H1 (cell line): ENCODE measurements around the gene FASLG. TPM values are rescaled to one million over a fixed set of nuclear protein-coding genes. Genes with fewer than 3 reads are reported as not detected.

ENCODE experiments used
- CTCF ChIA-PET: fragments of 300-600 bp; sonication (Branson Sonifier 250); formaldehyde crosslinking; loops from one replicate; lab custom pipeline; 2021; ENCODE audit not compliant: partially characterized antibody; lab: Charles Lee
- POLR2A ChIA-PET: fragments of 300-600 bp; sonication (Branson Sonifier 250); formaldehyde crosslinking; loops from one replicate; lab custom pipeline; 2021; ENCODE audit warnings: inconsistent platforms; ENCODE audit not compliant: partially characterized antibody; lab: Charles Lee
- DNase-seq, 2 experiments: peaks; one replicate each; pipeline versions ENCODE4 v3.0.0 to v3.0.0-alpha.2; 2010 to 2022; ENCODE audit warnings: low spot score in 2 of 2, low read depth in 1 of 2, mixed read lengths in 1 of 2
- FAIRE-seq: peaks from 2 replicates; lab custom pipeline; 2011; peaks lifted over from hg19 to GRCh38; lab: Jason Lieb, UNC
- H2AFZ ChIP-seq: 2 replicates; pipeline ENCODE4 v1.8.1; 2012; ENCODE audit warnings: low read length, inconsistent platforms
- H2AK5ac ChIP-seq: 2 replicates; pipeline ENCODE4 v1.6.1; 2013; ENCODE audit warnings: low read depth, low read length
- H2BK120ac ChIP-seq: replicated peaks from 2 replicates; pipeline ENCODE3; 2013; ENCODE audit warnings: low read depth, low read length, inconsistent platforms
- H2BK12ac ChIP-seq: 2 replicates; pipeline ENCODE4 v1.6.1; 2013; ENCODE audit warnings: low read depth, low read length
- H2BK15ac ChIP-seq: 2 replicates; pipeline ENCODE4 v1.6.1; 2013; ENCODE audit warnings: low read length
- H2BK20ac ChIP-seq: 2 replicates; pipeline ENCODE4 v1.6.1; 2013; ENCODE audit warnings: low read length
- H2BK5ac ChIP-seq: 2 replicates; pipeline ENCODE4 v1.6.1; 2013; ENCODE audit warnings: low read depth, low read length
- H3K14ac ChIP-seq: 2 replicates; pipeline ENCODE4 v1.6.1; 2013; ENCODE audit warnings: inconsistent platforms; ENCODE audit not compliant: insufficient read length
- H3K18ac ChIP-seq: 2 replicates; pipeline ENCODE4 v1.6.1; 2013; ENCODE audit warnings: low read length; ENCODE audit errors: extremely low read depth
- H3K23ac ChIP-seq: 2 replicates; pipeline ENCODE4 v1.6.1; 2013; ENCODE audit warnings: inconsistent platforms; ENCODE audit not compliant: insufficient read length
- H3K23me2 ChIP-seq: 2 replicates; pipeline ENCODE4 v1.6.1; 2013; ENCODE audit warnings: low read depth, low read length
- H3K27ac ChIP-seq: 2 replicates; pipeline ENCODE4 v1.6.1; 2011; ENCODE audit warnings: low read depth, low read length, inconsistent platforms
- H3K27me3 ChIP-seq, 4 experiments: replicated peaks in 1 of 4; 1 replicate in 1 of 4; 2 replicates in 3 of 4; pipeline versions ENCODE4 v1.6.1 to v1.8.1; 2011 to 2013; ENCODE audit warnings: low read length in 3 of 4, mild to moderate bottlenecking in 3 of 4, inconsistent platforms in 2 of 4, mixed read lengths in 2 of 4, moderate library complexity in 1 of 4; ENCODE audit not compliant: control insufficient read depth in 3 of 4, insufficient read depth in 3 of 4; ENCODE audit errors: extremely low read depth in 1 of 4
- H3K36me3 ChIP-seq, 4 experiments: 2 replicates each; pipeline versions ENCODE4 v1.6.1 to v1.8.1; 2011 to 2013; ENCODE audit warnings: mild to moderate bottlenecking in 4 of 4, low read length in 3 of 4, moderate library complexity in 2 of 4, control low read depth in 1 of 4, inconsistent platforms in 1 of 4; ENCODE audit not compliant: insufficient read depth in 4 of 4, control insufficient read depth in 2 of 4
- H3K4ac ChIP-seq: replicated peaks from 2 replicates; pipeline ENCODE3; 2013; ENCODE audit warnings: low read length, low read depth, mixed read lengths, inconsistent platforms; ENCODE audit not compliant: insufficient read length
- H3K4me1 ChIP-seq, 4 experiments: replicated peaks in 1 of 4; 1 replicate in 1 of 4; 2 replicates in 3 of 4; pipeline versions ENCODE4 v1.6.1 to v1.8.1; 2011 to 2013; ENCODE audit warnings: low read length in 3 of 4, inconsistent platforms in 2 of 4, mixed read lengths in 1 of 4; ENCODE audit not compliant: insufficient read depth in 4 of 4, control insufficient read depth in 3 of 4
- H3K4me2 ChIP-seq, 2 experiments: 2 replicates each; pipeline versions ENCODE4 v1.6.1 to v1.8.1; 2011 to 2013; ENCODE audit warnings: low read depth in 2 of 2, low read length in 2 of 2, control low read depth in 1 of 2, inconsistent platforms in 1 of 2, mild to moderate bottlenecking in 1 of 2; ENCODE audit not compliant: insufficient read depth in 1 of 2
- H3K4me3 ChIP-seq, 4 experiments: fragments of 200-600, 300-600 bp in 1 of 4; sonication (generic), shearing (Covaris generic), sonication (Bioruptor Twin) in 1 of 4; 2 replicates each; pipeline versions ENCODE4 v1.5.1 to v1.8.1; 2011 to 2016; ENCODE audit warnings: low read length in 4 of 4, low read depth in 3 of 4, control low read depth in 2 of 4, inconsistent platforms in 2 of 4, mild to moderate bottlenecking in 2 of 4, mixed read lengths in 1 of 4, moderate library complexity in 1 of 4; ENCODE audit not compliant: insufficient read depth in 2 of 4; ENCODE audit errors: extremely low read depth in 1 of 4
- H3K56ac ChIP-seq: replicated peaks from 2 replicates; pipeline ENCODE3; 2013; ENCODE audit warnings: low read depth, mild to moderate bottlenecking, mixed read lengths, low read length, inconsistent platforms; ENCODE audit not compliant: insufficient read length
- H3K79me1 ChIP-seq: 2 replicates; pipeline ENCODE4 v1.6.1; 2013; ENCODE audit warnings: low read depth, low read length, control low read depth
- H3K79me2 ChIP-seq, 2 experiments: 2 replicates each; pipeline versions ENCODE4 v1.6.1 to v1.8.1; 2012 to 2013; ENCODE audit warnings: low read length in 2 of 2, mild to moderate bottlenecking in 2 of 2, inconsistent platforms in 1 of 2; ENCODE audit not compliant: insufficient read depth in 2 of 2, control insufficient read depth in 1 of 2
- H3K9ac ChIP-seq, 4 experiments: replicated peaks in 1 of 4; 1 replicate in 1 of 4; 2 replicates in 3 of 4; pipeline versions ENCODE4 v1.6.1 to v1.8.1; 2011 to 2013; ENCODE audit warnings: low read depth in 3 of 4, low read length in 3 of 4, control low read depth in 2 of 4, mild to moderate bottlenecking in 2 of 4, moderate library complexity in 2 of 4, inconsistent platforms in 1 of 4; ENCODE audit errors: extremely low read depth in 1 of 4
- H3K9me3 ChIP-seq, 2 experiments: 2 replicates each; pipeline versions ENCODE4 v1.6.1 to v1.8.1; 2012 to 2013; ENCODE audit warnings: mild to moderate bottlenecking in 2 of 2, moderate library complexity in 2 of 2, control low read depth in 1 of 2, inconsistent platforms in 1 of 2, low read depth in 1 of 2, low read length in 1 of 2, mixed read lengths in 1 of 2; ENCODE audit not compliant: insufficient read depth in 2 of 2
- H4K20me1 ChIP-seq, 2 experiments: replicated peaks in 1 of 2; 2 replicates each; pipeline versions ENCODE3 to v1.8.1; 2011 to 2013; ENCODE audit warnings: inconsistent platforms in 2 of 2, low read length in 2 of 2, mild to moderate bottlenecking in 1 of 2; ENCODE audit not compliant: insufficient read depth in 2 of 2, control insufficient read depth in 1 of 2
- H4K5ac ChIP-seq: 2 replicates; pipeline ENCODE4 v1.6.1; 2013; ENCODE audit warnings: low read length, low read depth, mixed read lengths, inconsistent platforms; ENCODE audit not compliant: insufficient read length
- H4K8ac ChIP-seq: 2 replicates; pipeline ENCODE4 v1.8.0; 2013; ENCODE audit warnings: mild to moderate bottlenecking, moderate library complexity, low read length, inconsistent platforms; ENCODE audit not compliant: insufficient read depth; ENCODE audit errors: extremely low read depth
- H4K91ac ChIP-seq: replicated peaks from 2 replicates; pipeline ENCODE3; 2013; ENCODE audit warnings: low read length, mixed read lengths, inconsistent platforms; ENCODE audit not compliant: insufficient read length
- CBX8 ChIP-seq: fragments of 300-800, 300-1000 bp; sonication (generic); IDR thresholded peaks from 2 replicates; pipeline ENCODE4 v1.7.1; 2016; ENCODE audit warnings: low read depth, low read length, borderline replicate concordance
- CEBPB ChIP-seq: IDR thresholded peaks from 2 replicates; pipeline ENCODE4 v1.6.1; 2012; ENCODE audit warnings: low read depth, low read length
- CTBP2 ChIP-seq: IDR thresholded peaks from 2 replicates; pipeline ENCODE4 v1.7.0; 2011; ENCODE audit warnings: borderline replicate concordance, mild to moderate bottlenecking, moderate library complexity, mixed read lengths, low read length; ENCODE audit not compliant: insufficient read depth, insufficient read length
- GABPA ChIP-seq: IDR thresholded peaks from 2 replicates; pipeline ENCODE4 v1.6.1; 2011; ENCODE audit warnings: mild to moderate bottlenecking, low read length, moderate library complexity, borderline replicate concordance; ENCODE audit not compliant: insufficient read depth
- JUND ChIP-seq: IDR thresholded peaks from 2 replicates; pipeline ENCODE4 v1.6.1; 2011; ENCODE audit warnings: mild to moderate bottlenecking, improper control_type of control experiment, low read length
- RFX5 ChIP-seq: IDR thresholded peaks from 2 replicates; pipeline ENCODE4 v1.6.1; 2011; ENCODE audit warnings: low read depth, low read length, improper control_type of control experiment, borderline replicate concordance
- RNF2 ChIP-seq: fragments of 200-900, 300-1000 bp; sonication (generic); IDR thresholded peaks from 2 replicates; pipeline ENCODE4 v1.7.1; 2016; ENCODE audit warnings: borderline replicate concordance, low read depth, mild to moderate bottlenecking, antibody characterized with exemption, low read length; ENCODE audit not compliant: poor library complexity, severe bottlenecking; ENCODE audit errors: missing control alignments
- WGBS, 2 experiments: shearing (Covaris generic) in 1 of 2; methylation state at CpG; one replicate each; pipeline versions ENCODE4 v1.1.6 to v1.1.7; 2013 to 2015; ENCODE audit warnings: low lambda C conversion rate in 2 of 2, mixed read lengths in 2 of 2, inconsistent platforms in 1 of 2, low coverage in 1 of 2, missing lambda C conversion rate in 1 of 2; ENCODE audit not compliant: insufficient replicate concordance in 2 of 2, insufficient coverage in 1 of 2, insufficient read length in 1 of 2; ENCODE audit errors: extremely low coverage in 1 of 2, missing lambda C conversion rate in 1 of 2; 5-methylcytosine and 5-hydroxymethylcytosine counted together
- polyA plus RNA-seq, 7 experiments: library from polyadenylated mRNA; depleted of rRNA in 3 of 7; stranded (reverse) in 5 of 7; unstranded in 2 of 7; fragments of >200 nt in 5 of 7; fragments of 200-250 nt in 2 of 7; gene quantifications; 1 replicate in 5 of 7; 2 replicates in 1 of 7; 4 replicates in 1 of 7; pipeline versions ENCODE4 v1.2.1 to v1.2.3, GENCODE V29; 2011 to 2013; ENCODE audit warnings: missing spikeins in 2 of 7, mixed read lengths in 2 of 7
- total RNA-seq: library from RNA; stranded (reverse); fragmentation: NEBNext Ultra II Directional; extraction: Animal tissue kit (Norgen Biotek cat#: 25700); gene quantifications from 2 replicates; pipeline ENCODE4 v1.2.1, GENCODE V29; 2021
- TF ChIP-seq, protein P1 (sequence below): IDR thresholded peaks from 2 replicates; pipeline ENCODE4 v1.6.1; 2012; ENCODE audit warnings: low read length, inconsistent platforms

Gene FASLG
- total and polyA plus RNA-seq, 2 of the 8 experiments (the other 6 are each of a cell fraction or from before 2014, with no cell fraction given) = not detected

DNA sequence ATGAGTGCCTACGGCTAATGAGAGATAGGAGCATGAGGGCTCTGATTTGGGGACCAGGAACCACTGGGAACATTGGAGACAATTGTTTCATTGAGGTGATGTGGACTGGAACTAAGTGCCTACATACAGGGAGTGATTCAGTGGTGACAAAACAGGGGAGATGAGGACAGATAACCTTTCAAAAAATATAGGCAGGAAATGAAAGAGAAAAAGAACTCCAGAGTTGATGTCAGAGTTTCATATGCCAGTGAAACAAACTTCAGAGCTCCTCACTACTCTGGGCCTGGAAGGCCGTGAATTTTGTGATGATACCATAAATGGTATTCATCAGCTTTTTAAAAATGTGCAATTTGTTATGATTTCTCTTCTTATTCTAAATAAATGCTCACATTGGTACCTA lies 39.3 kb downstream of the FASLG start:
- H3K79me1 ChIP-seq = no peaks in the 10 kb centered on the region
- no peaks in the 10 kb centered on the region; the same call in 1 of the 2 replicates for H3K23me2 ChIP-seq
- H3K56ac ChIP-seq = no peak overlapping the region
- H2BK12ac ChIP-seq = no peak overlapping the region
- TF ChIP-seq RFX5 (no peak), CBX8 (no peak), CTBP2 (no peak), GABPA (no peak), JUND (no peak), RNF2 (no peak), CEBPB (no peak)
- TF ChIP-seq, protein P1, sequence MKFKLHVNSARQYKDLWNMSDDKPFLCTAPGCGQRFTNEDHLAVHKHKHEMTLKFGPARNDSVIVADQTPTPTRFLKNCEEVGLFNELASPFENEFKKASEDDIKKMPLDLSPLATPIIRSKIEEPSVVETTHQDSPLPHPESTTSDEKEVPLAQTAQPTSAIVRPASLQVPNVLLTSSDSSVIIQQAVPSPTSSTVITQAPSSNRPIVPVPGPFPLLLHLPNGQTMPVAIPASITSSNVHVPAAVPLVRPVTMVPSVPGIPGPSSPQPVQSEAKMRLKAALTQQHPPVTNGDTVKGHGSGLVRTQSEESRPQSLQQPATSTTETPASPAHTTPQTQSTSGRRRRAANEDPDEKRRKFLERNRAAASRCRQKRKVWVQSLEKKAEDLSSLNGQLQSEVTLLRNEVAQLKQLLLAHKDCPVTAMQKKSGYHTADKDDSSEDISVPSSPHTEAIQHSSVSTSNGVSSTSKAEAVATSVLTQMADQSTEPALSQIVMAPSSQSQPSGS = no peak
- no peak overlapping the region for H2BK5ac ChIP-seq
- 98% methylated on average over 2 of the region's 2 CpGs; no CpG with 5 or more reads in 1 of the 2 experiments for WGBS, 2 experiments
- H3K4ac ChIP-seq = no peak overlapping the region
- H3K4me3 ChIP-seq = no peak overlapping the region
- no peak overlapping the region for H4K8ac ChIP-seq
- no peaks in the 10 kb centered on the region for H3K36me3 ChIP-seq
- H3K9ac ChIP-seq = no peak overlapping the region
- no peak overlapping the region for H3K27ac ChIP-seq
- H2AK5ac ChIP-seq = no peak overlapping the region
- no peaks in the 10 kb centered on the region for H3K9me3 ChIP-seq
- FAIRE-seq (no peak), DNase-seq (no peak)
- no peak overlapping the region for H2BK20ac ChIP-seq
- no peak overlapping the region for H2BK15ac ChIP-seq
- H3K23ac ChIP-seq = no peak overlapping the region
- ChIA-PET POLR2A (interaction anchor here (0.6 kb wide), 1 partner anchor 21 kb away, joined by 3 read pairs; no protein-coding TSS in a partner anchor), CTCF (no interaction called here)
- H4K20me1 ChIP-seq = no peaks in the 10 kb centered on the region
- no peak overlapping the region for H3K14ac ChIP-seq
- H3K18ac ChIP-seq = no peak overlapping the region
- no peak overlapping the region for H2BK120ac ChIP-seq
- H4K91ac ChIP-seq = no peak overlapping the region
- no peak overlapping the region for H4K5ac ChIP-seq
- no peaks in the 10 kb centered on the region for H3K79me2 ChIP-seq
- H3K4me2 ChIP-seq = no peak overlapping the region
- H3K4me1 ChIP-seq = no peaks in the 10 kb centered on the region
- no peaks in the 10 kb centered on the region for H3K27me3 ChIP-seq
- no peak overlapping the region for H2AFZ ChIP-seq
